GM18867 (cell line): ENCODE data around the gene PIK3AP1.

Experiments used
- ATAC-seq: cut with Tn5 transposase; IDR thresholded peaks from one replicate; pipeline ENCODE4 v1.9.1; 2021; ENCODE audit warnings: mild to moderate bottlenecking, moderate library complexity; ENCODE audit not compliant: unreplicated experiment

PIK3AP1 gene

DNA sequence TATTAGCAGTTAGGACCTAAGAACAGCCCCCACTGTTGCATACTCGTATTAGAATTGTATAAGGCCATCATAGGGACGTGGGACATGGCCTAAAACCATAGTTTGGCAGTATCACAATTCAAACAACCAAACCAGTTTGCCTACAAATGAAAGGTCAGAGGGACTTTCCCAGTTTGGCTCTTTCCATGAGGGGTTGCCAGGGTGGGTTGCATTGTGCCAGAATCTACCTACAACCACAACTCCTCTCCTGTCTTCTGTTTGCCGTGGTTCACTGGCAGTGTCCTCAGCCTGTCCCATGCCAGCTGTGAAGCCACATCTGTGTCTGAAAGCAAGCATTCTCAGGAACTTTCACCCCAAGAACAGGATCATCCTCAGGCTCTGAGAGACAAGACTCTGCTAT is 44.5 kb downstream of the PIK3AP1 start:
- ATAC-seq: no peak

DNA sequence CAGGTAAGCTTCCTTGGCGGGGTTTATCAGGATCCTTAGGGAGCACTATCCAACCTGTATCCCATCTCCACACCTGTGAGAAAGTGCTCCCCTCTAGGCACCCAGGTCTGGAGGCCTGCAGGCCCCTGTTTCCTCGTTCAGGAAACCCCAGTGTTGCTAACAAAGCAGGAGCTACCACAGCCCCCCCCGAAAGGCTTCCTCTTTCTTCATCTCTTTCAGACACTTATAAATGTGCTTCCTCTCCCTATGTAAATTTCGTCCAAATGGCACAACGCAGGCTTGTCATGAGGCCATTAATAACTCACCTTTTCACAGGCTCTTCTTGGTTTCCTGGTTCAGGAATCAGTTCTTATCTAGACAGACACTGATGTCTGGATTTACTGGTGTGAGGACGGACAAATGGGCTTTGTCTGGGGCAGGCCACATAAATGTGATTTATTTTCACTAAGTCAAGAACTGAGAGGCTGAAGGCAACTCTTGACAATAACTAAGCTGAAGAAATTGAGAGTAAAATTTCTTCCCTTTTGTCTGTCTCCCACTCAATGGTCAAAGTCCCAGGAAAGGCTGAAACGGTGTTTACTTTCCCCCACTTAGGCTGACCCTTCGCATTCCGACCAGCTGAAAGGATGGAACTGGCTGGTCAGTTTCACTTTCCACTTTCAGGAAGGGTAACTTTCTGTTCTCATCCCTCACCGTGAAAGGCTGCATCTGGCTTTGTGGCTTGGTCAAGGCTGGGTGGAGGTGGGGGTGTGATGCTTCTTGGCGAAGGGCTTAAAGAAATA is 46.8 kb downstream of the PIK3AP1 start:
- peak; percentile 57 for ATAC-seq

DNA sequence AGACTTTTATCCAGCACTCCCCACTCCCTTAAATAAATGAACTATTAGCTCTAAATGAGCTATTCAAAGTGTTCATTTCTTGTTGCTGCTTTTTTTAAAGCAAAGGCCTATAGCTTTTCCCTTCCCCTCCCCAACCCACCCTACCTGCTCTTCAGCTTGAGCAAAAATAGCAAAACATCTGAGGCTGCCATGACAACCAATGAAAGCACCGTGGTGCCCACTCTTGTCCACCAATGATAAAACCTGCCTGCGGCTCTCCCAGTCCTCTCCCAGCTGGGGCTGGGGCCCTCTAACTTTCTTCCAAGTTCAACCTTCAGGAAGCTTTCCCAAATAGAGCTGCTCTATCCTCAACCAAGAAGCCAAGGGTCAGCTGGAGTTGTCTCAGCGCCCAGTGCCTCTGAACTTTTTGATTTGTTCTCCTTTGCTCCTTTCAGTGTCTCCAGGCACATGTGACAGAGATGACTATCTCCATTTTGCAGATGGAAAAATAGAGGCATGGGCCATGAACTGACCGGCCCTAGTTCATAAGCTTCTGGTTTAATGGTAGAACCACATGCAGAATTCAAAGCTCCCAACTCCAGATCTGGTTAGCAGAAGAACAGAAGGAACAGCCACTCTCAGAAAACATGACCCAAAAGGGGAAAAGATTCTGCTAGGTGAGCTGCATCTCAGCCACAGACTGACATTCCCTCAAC is 47.7 kb downstream of the PIK3AP1 start:
- ATAC-seq: no peak

DNA sequence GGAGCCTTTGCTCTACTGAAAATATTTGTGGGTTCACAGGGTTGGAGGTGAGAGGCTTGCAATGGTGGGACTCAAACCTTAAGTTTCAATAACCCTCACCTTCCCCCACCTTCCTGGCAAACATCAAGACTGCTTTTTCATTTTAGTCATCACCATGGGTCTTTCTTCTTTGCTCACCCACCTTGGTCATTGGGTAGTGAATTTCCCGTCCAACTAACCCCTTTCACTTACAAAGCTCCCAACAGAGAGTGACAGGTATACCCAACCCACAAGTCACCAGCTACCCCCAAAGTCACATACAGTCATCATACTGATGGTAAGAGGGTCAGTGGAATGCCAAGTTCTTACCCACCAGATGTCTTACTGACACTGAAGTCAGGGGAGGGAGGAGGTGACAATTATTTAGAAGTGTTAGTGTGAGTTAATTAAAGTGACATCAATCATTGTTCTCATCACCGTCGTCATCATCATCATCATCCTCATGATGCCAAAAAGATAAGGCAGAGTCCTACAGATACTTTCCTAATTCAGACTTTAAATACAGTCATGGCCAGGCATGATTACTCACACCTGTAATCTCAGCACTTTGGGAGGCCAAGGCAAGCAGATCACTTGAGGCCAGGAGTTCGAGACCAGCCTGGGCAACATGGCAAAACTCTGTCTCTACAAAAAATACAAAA is 49.0 kb downstream of the PIK3AP1 start:
- ATAC-seq: no peak

DNA sequence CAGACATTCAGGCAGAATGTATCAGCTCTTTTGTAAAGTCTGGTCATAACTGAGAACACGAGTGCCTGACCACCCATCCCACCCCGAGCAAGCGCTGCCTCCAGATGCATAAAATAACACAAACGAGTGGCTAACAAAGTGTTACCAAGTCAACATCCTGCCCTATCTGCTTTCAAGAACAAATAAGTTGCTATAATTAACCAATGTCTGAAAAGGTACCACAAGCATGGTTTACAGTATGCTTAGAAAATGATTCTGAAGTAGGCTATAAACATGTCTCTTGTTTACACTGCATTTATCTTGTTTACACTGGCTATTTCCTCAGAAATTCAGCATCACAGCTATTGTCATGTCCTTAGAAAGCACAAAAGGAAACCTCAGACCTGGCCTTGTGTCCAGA is 49.5 kb downstream of the PIK3AP1 start:
- ATAC-seq: no peak

DNA sequence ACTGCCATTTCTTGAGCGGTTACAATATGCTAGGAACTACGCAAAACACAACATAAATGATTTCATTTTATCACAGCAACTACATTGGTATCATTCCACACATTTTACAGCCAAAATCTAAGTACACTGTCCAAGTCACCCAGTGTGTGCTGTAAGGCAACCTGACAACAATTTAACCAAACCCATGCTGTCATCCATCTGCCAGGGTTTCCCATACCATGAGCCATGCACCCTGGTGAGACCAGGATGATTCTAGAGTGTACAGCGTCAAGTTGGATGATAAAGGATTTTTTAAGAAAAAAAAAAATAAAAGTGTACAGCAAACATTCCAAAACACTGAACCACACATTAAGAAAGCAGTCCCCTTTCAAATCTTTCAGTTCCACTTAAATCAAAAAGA is 52.9 kb downstream of the PIK3AP1 start:
- ATAC-seq: no peak

DNA sequence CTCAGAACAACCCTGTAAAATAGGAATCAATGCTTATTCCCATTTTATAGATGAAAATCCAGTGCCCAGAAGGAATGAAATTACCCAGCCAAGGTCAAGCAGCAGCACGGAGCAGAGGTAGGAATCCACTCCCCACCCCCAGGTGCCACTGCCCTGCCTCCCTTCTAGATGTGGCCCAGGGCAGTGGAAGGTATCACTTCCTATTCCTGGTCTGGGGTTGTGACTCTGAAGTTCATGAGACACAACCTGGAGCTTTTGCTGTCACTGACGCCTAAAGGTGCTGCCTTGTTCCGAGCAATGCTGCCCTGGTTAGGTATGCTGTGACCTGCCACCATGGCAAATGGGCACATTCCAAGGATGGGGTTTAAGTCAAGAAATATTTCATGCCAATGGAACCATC is 53.6 kb downstream of the PIK3AP1 start:
- ATAC-seq: peak; percentile 58

DNA sequence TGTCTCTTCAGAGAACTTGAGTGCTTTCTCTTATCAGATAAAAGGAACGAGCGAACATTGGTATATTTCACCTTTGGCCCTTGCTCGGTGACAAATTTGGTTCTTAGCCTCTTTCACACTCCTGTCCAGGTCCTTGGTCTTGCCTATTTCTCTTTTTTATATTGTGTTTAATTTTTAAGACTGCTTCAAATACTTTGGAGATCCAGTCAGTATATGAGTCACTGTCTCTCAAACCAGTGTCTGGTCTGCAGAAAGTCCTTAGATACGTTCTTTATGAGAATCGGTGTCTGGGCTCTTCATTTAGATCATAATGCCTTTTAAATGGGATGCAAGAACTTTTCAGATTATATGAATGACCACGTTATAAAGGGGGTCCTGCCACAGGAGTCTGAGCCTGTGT is 55.0 kb downstream of the PIK3AP1 start:
- no peak for ATAC-seq

DNA sequence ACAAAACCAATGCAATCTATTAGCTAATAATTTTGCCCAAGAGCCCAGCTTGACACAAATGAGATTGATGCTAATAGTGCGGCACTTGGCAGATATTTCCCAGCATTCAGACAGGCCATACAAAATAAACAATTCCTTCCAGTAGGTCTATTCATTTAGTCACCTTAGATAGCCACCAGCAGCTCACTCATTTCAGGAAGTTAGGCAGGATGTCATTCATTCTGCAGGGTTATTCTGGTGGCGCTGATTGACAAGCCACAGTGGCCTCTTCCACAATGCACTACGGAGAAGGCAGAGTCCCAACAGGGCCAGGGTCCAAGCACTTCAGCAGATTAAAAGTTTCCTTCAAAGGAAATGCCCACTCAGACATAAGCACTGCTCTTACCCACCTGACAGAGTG is 55.8 kb downstream of the PIK3AP1 start:
- no peak for ATAC-seq

DNA sequence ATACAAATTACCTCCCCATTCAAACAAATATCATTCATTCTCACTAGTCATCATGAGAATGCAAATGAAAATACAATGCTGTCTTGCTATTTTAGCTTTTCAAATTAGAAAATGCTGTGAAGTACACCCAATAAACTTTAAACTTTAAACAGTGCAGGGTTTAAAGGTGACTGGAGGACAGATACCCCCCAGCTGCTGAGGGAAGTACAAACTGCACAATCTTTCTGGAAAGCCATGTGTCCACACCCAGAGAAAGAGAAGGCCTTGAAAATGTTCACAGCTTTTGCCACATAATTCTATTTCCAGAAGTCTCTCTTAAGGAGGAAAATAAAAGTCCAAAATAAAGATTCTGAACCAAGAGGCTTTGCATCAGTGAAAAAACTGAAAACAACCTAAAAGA is 56.5 kb downstream of the PIK3AP1 start:
- ATAC-seq: no peak

DNA sequence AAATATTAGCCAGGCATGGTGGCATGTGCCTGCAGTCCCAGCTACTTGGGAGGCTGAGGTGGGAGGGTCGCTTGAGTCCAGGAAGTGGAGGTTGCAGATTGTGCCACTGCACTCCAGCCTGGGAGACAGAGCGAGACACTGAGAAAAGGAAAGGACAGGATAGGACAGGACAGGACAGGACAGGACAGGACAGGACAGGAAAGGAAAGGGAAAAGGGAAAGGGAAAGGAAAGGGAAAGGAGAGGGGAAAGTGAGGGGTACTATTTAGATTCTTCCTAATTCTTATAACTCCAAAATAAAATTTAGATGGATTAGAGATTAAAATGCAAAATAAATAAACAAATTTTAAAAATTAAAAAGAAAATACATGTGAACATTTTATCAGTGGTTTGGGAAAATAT is 58.7 kb downstream of the PIK3AP1 start:
- no peak for ATAC-seq

DNA sequence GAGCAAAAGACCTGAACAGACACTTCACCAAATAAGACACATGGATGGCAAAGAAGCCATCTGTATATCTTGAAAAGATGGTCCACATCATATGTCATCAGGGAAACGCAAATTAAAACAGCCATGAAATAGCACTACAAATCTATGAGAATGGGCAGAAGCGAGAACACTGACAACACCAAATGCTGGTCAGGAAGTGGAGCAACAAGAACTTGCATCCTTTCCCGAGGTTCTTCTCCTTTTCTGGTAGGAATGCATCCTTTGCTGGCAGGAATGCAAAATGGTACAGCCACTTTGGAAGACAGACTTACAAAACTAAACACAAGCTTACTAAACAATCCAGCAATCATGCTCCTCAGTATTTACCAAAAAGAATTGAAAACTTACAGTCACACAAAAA is 60.0 kb downstream of the PIK3AP1 start:
- no peak for ATAC-seq

DNA sequence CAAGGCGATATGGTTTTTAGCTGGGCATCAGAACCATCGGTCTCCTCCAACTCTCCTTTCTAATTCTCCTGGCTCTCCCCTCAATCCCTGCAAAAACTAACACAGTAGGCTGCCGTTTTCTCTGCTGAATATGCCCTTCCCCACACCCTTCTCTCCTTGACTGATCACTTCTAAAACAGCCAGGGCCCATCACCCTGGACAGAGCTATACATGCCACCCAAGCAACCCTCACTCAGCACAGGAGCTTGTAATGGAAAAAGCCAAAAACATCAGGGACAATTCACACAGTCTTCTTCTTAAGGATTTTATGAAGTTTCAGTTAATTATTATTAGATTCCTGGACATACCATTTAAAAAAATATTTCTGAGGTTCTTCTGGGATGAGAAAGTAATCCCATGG is 61.5 kb downstream of the PIK3AP1 start:
- ATAC-seq: no peak

DNA sequence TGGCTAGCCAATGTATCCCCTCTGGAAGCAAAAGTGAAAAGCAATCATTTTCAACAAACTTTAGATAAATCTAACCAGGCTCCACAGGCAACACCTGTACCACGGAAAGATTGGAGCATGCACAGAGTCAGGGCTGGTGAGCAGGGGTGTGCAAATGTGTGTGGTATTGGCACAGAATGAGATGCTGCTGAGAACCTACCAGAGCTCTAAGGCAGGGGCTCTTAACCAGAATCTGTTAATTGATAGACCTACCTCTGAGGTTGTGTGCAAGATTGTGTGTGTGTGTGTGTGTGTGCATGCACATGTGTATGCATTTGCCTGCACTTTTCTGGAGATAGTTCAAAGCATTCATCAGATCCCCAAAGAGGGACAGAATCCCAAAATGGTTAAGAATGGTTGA is 62.9 kb downstream of the PIK3AP1 start:
- no peak for ATAC-seq

DNA sequence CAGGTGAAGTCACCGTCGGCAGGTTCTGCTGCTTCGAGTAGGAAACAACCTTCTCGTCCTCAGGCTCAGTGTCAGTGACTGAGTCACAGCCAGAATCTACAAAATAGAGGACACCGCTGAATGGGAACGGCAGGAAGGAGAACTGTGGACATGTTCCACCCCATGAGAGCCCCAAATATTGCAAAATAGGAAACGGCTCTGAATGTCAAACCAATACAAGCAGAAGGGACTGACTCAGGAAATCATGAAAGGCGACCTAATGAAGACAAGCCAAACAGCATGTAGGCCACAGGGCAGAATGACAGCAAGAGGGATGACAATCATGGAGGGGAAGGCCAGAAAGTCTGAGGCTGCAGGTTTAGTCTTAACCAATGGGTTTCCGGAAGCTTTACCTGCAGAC is 63.5 kb downstream of the PIK3AP1 start:
- no peak for ATAC-seq

DNA sequence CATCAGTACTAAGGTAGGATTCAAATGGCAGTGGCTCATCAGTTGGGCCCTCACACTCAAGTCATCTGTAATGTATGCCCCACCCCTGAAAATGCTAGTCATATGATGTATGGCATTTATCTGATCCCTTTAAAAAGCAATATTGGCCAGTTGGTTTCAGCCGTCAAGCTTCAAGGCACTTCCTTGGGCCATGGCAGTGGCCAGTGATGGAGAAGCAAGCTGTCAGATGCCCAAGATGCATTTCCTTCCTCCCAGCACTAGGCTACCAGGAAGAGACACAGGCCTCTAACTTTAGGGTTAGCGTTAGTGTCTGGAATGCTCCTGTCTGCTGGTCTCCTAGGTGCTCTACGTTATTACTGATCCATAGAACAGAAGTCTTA is 64.1 kb downstream of the PIK3AP1 start:
- no peak for ATAC-seq

DNA sequence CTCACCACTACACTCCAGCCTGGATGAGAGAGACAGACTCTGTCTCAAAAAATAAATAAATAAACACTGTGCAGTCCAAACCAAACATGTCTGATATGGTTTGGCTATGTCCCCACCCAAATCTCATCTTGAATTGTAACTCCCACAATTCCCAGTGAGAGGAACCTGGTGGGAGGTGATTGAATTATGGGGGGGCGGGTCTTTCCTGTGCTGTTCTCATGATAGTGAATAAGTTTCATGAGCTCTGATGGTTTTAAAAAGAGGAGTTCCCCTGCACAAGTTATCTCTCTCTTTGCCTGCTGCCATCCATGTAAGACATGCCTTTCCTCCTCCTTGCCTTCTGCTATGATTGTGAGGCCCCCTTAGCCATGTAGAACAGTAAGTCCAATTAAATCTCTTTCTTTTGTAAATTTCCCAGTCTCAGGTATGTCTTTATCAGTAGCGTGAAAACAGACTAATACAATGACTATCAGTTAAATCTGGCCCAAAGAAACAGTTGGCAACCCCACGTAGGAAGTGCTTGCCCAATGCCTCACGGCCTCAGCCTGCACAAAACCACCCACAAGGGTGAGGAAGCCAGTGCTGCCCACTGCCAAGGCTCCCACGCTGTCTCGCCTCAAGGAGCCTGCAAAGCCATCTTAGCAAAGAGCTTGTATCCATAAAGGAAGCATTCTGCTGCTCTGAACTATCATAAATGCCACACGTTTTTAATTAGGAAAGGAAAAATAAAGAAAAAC is 64.7 kb downstream of the PIK3AP1 start:
- no peak for ATAC-seq

DNA sequence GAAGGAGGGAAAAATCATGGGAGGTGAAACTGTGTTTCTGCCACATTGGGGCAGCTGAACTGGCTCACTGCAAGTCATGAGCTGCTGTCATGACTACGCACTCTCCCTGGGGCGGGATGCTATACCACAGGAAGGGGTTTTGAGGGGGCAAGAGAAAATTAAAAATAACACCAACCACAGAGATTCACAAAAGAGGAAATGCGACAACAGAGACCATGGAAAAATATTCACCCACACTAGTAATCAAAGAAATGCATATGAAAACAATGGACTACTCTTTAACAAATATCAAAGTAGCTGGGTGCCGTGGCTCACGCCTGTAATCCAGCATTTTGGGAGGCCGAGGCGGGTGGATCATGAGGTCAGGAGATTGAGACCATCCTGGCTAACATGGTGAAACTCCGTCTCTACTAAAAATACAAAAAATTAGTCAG is 68.3 kb downstream of the PIK3AP1 start:
- no peak for ATAC-seq

DNA sequence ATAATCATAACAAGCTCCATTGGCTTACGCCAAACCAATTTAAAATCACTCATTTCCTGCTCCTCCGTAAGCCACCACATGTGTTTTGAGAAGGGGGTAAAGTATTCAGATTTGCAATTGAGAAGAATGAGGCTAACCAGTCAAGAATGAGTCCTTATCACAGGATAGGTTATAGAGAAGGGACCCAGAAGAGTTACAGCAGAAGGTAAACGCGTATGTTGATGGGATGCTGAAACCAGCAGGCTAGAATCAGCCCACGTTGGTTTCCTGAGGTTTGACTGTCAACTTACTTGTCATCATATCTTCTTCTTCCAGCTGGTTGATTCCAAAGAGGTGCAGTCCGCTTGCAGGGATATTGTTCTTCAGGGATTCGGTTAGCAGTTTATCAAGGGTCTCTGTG is 69.4 kb downstream of the PIK3AP1 start:
- ATAC-seq: no peak

DNA sequence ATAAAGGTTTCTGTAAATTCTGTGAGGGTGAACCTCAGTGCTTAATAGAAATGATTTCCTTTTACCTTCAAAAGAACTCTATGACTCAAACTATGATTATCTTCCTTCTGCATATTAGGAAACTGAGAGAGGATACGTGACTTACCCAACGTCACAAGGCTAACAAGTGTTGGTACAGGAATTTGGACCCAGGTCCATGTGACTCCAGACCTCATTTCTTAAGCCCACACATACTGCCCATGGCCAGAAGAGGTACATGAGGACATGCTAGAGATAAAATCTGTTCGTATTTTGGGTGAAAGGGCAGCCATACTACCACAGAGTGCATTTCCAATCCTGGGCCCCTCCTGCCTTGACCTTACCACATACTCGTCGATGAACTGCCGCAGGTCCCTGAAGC is 72.0 kb downstream of the PIK3AP1 start:
- ATAC-seq: no peak

DNA sequence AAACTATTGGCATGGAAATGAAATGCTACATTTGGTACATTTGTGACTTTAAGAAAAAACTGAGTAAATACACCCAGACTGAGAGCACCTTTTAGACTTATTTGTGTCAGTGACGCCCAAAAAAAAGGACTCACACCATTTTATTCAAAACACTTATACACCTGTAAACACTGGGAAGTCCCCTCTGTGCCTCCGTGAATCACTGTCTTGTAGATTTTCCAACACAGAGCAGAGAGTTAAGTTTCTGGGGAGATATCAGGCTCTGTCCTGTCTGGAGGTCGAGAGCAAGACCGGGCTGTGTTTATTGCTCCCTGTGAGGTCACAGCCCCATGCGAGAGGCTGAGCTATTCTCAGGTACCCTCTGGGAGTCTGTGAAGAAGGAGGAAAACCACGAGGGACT is 72.8 kb downstream of the PIK3AP1 start:
- ATAC-seq: no peak
